GM21360 (cell line): ENCODE measurements around the gene LRCH1.
"Not testable (repeated sequence)": the region's sequence is repeated elsewhere in the genome, so short reads cannot be mapped to it uniquely, and the experiment has no call there.

Experiments used
- ATAC-seq: cut with Tn5 transposase; IDR thresholded peaks from one replicate; pipeline ENCODE4 v1.9.1; 2021; ENCODE audit warnings: mild to moderate bottlenecking, moderate library complexity; ENCODE audit not compliant: unreplicated experiment

LRCH1 gene

DNA sequence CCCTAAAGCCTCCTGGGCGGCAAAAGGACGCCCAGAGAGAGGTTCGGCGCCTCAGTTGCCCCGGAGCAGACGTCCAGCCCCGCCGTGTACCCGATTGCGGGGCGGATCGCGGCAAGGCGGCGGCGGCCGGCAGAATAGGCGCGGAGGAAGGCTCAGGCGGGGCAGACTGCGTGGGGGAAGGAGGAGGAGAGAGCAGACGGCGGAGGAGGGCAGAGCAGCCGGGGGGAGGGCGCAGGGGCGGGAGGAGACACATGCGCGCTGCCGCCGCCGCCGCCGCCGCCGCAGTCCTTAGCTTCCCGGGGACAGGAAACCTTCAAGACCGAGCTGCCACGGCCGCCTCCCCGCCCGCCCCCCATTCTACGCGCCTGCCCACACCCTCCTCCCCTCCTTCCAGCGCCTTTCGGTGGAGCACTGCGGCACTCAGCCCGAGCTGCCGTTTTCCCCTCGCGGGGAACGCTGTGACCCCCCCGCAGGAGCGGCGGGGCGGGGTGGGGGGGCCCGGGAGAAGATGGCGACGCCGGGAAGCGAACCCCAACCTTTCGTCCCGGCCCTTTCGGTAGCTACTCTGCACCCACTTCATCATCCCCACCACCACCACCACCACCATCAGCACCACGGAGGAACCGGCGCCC lies at the start of gene LRCH1:
TSS of gene LRCH1 (plus strand) at position 282 of the 632 bp plus-strand sequence. CDS start at position 509, 227 bp downstream.
- peak; percentile 59 for ATAC-seq

DNA sequence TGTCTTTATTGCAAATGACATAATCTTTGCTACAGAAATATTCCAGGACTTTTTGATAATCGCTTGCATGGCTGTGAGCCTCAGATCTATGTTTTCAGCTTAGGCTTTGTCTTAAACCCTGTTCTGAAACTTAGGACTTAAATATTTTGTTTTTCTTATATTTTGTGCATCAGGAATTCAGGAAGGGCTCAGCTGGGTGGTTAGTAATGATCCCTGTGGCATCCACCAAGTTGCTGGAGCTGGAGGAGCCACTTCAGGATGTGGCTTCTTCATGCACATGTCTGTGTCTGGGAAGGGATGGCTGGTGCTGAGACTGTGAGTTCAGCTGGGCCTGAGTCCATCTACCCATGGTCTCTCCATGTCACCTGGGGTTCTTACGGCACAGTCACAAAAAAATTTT lies 48.9 kb upstream of the LRCH1 start:
- no peak for ATAC-seq

DNA sequence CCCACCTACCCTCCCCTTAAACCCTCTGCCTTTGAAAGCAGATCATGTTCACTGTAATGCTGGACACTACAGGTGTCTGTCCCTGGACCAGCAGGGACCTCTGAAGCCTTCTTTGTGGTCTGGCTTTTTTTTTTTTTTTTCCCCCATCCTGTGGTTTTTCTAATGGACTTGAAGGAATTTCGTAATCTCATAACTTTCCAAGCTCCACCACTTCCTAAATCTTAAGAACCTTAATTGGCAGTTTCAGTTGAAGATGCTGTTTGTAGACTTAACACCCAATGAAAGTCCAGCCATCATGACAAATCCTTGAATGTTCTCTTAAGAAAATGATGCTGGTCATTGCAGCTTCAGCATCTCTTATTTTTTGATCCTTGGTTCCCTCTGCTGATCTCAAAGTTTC lies 45.0 kb upstream of the LRCH1 start:
- no peak for ATAC-seq

GRCh38 chr13:46509981-46510380 lies 43.0 kb upstream of the LRCH1 start:
- ATAC-seq: no peak

- ATAC-seq: no peak
These were observed 37.2 kb upstream of the LRCH1 start for GRCh38 chr13:46515803-46516202.

DNA sequence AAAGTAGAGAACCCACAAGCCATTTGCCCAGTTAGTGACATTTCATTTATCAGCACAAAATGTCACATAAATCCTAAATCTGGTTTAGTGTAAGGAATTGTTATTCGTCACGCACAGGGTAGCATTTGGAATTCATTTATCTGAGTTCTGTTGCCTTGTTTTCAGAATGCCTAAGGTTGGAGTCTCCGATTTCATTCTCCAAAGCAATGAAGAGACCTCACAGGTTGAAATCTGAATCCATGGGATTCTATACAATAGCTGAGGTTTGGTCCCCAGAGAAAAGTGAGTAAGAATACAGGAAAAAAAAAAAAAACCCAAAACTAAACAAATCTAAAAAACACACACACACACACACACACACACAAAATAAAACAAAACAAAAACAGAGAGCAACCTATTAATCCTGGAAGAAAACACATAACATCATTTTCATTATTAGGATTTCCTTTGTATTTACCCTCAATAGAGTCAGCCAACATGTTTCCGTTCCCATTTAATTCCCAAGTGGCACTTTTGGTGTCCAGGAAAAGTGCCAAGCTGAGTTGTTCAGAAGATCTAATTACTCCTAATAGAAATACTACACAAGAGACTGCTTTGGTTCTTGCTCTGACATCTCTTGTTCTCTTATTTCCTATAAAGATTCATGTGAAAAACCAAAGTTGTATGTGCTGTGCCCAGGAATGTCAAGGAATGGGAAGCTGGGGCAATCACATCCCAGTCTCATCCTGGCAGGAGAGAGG lies 36.2 kb upstream of the LRCH1 start:
- ATAC-seq: no peak

DNA sequence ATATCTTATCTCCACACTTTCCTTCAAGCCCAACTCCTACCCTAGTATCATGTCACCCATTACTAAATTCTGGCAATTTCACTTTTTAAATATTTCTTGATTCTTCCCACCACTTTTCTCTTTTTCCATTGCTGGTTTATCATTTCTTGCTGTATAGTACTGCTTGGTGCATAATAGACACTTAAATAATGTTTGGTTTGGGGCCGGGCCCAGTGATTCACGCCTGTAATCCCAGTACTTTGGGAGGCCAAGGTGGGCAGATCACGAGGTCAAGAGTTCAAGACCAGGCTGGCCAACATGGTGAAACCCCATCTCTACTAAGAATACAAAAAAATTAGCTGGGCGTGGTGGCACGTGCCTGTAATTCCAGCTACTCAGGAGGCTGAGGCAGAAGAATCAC lies 35.2 kb upstream of the LRCH1 start:
- not testable (repeated sequence) for ATAC-seq

DNA sequence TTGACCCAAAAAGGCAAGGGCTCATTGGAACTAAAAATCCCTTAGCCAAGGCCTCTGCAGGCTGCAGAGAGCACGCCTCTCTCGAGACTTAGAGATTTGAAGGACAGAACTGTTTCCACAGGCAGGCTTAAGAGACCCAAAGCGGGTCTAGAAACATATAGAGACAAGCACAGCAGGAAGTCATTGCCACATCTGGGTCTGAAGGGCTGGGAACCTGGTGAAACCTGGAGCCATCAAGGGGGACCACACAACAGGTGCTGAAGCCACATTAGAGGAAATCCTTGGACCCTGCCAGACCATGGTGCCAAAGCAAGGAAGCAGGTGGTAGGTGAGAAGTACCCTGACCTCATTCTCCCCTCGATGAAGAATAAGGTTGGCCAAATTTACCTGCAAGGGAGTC lies 33.8 kb upstream of the LRCH1 start:
- ATAC-seq: no peak

DNA sequence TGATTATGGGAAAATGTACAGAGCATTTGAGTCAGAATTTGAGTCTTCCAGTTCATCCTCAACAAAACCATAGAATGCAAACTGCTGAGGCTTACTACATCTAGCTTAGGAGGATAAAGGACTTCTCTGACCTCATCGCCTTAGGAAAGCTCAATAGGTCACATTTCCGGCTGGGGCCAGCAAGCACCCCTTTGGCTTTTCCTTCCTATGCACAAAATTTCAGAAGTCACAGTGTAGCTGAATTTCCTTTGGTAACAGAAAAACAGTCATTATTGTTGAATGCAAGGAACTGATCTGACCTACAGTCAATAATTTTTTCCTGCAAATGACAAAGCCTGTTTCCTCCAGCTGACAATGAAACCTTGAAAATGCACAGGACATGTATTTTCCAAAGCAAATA lies 32.8 kb upstream of the LRCH1 start:
- no peak for ATAC-seq

DNA sequence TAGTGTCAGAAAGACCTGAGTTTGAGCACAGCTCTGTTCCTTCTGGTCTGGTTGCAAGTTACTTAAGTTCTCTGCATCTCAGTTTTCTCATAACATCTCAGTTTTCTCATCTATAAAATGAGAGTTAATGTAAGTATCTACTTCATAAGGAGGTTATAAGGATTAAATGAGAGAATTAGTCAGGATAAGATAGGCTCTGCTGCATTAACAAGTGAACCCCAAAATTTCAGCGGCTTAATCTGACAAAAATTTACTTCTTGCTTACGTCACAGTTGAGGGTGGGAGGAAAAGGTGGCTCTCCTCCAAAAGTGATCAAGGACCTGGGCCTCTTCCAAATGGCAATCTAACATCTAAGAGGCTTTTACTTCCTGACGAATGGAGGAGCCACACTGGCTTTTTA lies 31.5 kb upstream of the LRCH1 start:
- ATAC-seq: no peak

GRCh38 chr13:46521921-46522747 lies 30.8 kb upstream of the LRCH1 start:
- no peak for ATAC-seq

DNA sequence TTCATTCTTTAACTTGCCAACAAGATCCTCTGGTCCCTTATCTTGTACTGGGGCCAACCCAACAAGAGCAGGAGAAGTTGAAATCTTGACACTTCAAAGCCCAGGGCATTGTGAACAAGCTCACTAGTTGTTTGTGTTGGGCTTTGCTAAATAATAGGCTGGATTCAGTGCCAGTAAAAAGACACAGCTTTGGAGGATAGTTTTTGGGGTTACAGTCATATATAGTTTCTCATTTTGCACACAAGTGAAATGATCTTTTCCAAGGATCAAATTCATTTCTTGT lies 30.3 kb upstream of the LRCH1 start:
- no peak for ATAC-seq

DNA sequence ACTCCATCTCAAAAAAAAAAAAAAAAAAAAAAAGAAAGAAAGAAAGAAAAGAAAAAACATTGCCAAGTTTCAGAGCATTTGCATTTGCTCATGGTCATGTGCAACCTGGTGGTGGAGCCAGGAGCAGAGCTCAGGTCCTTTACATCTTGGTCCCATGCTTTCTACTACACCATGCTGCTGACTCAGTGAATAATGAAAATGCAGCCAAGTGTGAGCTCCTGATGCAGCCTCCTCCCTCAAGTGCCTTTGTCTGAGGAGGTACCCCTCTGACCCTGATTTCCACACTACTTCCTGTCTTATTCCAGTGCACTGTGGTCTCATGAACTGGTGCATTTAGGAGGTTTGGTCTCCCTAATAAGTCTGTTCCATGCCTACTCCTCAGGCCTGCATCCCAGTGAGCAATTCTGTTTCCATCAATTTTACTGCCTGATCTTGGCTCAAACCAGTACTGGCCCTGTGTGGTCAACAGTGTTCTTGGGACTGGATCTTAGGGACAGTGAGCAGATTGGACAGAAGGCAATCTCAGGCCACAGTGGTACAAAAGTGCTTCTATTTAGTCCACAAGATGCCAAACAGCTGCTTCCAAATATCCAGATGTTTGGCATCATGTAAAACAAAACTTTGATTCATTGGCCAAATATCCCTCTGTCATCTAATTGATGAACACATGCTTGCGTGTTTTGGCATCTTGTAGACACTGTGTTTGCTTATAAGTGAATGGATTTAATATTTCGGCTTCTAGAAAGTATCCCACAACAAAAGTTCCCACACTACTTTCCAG lies 28.8 kb upstream of the LRCH1 start:
- ATAC-seq: no peak

GRCh38 chr13:46526100-46526735 lies 26.8 kb upstream of the LRCH1 start:
- ATAC-seq: no peak

DNA sequence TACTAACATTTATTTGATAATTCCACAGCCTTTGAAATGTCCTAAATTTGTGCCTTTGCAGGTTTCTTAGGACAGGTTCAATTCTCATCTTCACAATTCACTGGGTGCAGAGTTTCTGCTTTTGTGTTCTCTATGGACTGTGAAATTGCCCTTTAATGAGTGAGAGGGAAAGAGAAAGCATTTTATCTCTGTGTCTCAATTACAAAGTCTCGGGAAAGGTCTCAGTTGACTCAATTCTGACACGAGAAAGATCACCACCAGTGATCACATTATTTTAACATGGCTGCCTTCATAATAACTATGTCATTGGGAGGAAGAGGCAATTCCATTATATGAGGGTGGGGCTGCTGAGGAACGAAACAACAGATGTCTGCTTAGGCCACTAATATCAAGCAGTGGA lies 26.2 kb upstream of the LRCH1 start:
- no peak for ATAC-seq

DNA sequence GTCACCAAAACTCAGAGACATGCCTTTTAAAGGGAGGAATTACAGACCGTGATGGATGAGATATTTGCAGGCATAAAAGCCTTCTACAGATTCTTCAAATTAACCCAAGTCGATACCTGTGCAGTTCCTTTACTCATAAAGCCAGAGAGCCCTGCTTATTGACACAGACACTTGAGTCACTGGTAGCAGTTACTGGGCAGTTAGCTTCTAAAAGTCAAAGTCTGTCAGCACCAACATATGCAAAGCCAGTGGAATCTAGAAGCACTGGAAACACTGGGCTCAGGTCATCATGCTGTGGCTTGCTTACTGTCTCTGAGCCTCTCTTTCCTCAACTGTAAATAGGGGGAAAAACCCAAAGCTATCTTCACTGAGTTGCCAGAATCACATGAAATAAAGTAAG lies 25.7 kb upstream of the LRCH1 start:
- ATAC-seq: no peak

DNA sequence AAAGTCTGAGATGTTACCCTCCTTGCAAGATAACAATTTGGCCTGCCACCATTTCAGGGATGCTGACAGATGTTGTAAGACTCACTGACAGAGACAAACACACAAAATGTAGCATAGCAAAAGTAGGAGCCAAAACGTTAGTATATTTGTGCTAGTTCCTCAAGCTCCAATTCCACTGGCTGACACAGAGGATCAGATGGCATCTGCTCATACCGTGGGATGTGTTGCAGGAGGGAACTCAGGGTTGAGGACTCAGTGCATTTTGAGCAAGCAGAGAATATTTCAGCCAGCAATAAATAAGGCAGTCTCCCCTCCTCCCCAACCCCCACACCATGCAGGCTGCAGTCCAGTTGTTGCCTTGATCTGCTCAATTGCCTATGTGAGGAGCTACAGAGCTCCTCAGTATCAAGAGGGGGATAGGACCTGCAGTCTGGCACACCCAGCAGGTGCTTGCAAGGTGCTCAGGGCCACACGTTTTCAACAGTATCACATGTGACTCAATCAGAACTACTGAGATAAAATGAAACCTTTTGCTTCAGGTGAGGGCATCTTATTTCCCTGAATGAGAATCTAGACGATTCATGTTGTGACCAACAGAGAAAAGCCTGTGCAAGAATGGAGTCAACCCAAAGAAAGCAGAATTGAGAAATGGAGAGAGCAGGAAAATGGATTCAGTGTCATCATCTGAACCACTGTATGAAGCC lies 23.6 kb upstream of the LRCH1 start:
- no peak for ATAC-seq

DNA sequence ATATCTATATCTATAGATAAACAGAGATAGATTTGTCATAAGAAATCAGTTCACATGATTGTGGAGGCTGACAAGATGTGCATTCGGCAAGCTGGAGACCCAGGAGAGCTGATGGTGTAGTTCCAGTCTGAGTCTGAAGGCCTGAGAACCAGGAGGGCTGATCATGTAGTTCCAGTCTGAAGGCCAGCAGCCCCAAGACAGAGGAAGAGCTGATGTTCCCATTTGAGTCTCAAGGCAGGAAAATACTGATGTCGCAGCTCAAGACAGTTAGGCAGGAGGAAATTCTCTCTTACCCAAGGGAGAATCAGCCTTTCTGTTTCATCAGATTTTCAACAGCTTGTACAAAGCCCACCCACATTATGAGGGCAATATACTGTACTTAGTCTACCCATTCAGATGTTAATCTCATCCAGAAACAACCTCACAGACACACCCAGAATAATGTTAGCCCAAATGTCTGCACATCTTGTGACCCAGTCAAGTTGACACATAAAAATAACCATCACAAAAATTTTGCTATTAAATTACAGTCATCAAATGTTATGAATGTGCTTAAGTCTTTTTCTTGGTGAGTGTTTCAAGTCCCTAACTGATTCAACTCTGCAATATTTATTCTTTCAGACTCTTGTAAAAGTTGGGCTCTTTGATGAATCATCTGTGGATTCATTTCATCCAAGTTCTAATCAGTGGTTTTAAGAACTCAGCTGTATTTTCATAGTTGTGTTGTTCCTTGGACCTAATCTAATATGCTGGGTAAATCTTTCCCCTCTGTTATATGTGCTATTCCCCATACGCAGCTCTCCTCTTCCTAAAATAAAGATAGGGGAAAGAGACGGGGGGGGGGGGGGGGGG lies 22.7 kb upstream of the LRCH1 start:
- ATAC-seq: no peak

DNA sequence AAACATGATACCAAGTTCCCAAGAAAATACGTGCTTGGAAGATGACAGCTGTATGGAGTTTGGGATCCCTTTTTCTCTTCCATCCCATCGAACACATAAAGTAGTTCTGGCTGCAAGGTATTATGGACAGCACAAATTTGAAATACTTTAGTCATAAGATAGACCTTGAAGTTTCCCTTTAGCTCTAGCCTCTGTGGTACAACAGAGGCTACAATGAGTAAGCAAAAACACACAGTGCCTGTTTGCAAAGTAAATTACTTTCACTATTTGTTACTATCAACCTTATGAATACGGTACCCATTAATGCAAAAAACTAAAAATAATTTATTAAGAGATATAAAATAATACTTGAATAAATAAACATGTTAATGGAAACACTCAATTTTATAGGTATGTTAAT lies 21.0 kb upstream of the LRCH1 start:
- no peak for ATAC-seq
